Activated CD8-positive, alpha-beta memory T cell treated with anti-CD3 and anti-CD28 coated beads, Interleukin-2, amount 50 U/mL, for 48 hours (primary cell): ENCODE data around the gene MYO1E.
A peak's percentile ranks its signal among the peaks of the same experiment; 100 is the strongest.

ENCODE experiments used
- DNase-seq: peaks from one replicate; pipeline ENCODE4 v3.0.0-alpha.2; 2020

The MYO1E gene

DNA sequence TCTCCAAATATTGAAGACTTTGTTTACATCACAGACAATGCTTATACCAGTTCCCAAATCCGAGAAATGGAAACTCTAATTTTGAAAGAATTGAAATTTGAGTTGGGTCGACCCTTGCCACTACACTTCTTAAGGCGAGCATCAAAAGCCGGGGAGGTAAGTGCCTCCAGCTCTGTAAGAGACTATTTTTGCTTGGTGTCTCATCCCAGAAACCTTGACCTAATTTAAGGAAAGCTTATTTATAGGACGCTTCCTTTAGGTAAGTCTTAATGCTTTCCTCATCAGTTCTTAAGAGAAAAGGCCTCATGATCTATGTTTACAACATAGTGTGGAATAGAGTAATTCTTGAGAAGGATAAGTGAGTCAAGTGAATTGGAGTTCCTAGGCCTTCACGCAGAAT is 255.9 kb downstream of the MYO1E start:
- DNase-seq = no peak

DNA sequence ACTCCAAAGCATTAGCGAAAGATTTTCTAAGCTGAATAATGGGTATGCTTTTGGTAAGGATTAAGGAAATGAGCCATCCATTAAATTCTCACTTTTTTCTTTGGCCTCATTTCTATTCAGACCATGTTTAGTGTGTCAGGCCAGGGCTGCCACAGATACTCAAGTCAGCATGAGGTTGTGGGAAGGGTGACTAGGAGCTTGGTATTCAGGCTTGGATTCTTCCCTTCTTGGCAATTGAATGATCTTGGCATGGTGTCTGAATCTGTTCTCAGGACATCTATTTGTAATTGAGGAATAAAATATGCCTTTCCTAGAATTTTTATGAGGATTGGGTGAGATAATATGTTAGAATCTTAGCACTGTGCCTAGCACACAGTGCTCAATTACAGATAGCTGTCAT is 256.5 kb downstream of the MYO1E start:
- no peak for DNase-seq

DNA sequence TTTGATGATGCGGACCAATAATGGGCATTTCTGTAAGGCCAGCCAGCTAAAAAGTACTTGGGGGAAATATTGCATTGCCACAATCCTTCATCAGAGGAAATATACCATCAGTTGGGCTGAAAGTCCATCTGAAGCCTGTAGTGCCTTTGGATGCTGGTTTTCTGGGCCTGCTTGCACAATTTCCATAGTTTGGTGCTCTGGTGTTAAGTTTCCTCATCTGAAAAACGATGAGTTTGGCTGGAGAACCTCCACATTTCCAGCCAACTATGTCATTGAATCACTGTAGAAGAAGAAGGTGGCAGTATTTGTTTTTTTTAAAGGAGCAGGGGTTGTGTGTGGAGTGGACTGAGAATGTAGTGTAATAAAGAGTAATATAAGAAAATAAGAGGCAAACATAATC is 257.6 kb downstream of the MYO1E start:
- DNase-seq = no peak

DNA sequence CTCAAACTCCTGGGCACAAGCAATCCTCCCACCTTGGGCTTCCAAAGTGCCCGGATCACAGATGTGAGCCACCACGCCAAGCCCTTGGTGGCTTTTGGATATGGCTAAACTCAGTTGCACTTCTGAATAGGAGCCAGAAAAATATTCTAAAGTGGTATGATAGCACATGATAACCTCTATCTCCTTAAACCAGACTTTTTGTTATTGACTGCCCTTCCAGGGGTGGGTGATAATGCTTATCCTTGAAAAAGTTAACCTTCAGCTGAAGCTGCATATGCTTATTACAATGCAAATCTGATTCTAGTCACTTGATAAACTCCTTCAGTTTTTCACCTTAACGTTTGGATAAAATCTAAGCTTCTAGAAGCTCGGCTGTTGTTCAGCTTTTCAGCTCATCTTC is 261.4 kb downstream of the MYO1E start:
- DNase-seq = no peak

DNA sequence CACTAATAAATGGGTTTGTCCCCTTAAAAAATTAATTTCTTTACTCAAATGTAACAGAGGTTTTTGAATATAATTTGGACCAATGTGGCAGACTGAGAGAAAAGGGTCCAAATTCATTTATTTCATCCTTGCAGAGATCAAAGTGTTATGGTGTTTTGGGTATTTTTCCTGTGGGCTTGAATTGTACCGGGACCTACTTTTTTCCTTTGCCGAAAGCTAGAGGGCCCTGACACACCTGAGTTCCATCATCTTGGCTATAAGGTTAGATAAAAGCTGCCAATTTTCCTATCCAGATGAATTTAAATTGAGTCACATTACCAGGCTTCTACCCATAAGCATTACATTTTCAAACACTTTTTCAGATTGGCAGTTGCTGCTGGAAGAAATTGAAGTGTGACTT is 266.8 kb downstream of the MYO1E start:
- no peak for DNase-seq

DNA sequence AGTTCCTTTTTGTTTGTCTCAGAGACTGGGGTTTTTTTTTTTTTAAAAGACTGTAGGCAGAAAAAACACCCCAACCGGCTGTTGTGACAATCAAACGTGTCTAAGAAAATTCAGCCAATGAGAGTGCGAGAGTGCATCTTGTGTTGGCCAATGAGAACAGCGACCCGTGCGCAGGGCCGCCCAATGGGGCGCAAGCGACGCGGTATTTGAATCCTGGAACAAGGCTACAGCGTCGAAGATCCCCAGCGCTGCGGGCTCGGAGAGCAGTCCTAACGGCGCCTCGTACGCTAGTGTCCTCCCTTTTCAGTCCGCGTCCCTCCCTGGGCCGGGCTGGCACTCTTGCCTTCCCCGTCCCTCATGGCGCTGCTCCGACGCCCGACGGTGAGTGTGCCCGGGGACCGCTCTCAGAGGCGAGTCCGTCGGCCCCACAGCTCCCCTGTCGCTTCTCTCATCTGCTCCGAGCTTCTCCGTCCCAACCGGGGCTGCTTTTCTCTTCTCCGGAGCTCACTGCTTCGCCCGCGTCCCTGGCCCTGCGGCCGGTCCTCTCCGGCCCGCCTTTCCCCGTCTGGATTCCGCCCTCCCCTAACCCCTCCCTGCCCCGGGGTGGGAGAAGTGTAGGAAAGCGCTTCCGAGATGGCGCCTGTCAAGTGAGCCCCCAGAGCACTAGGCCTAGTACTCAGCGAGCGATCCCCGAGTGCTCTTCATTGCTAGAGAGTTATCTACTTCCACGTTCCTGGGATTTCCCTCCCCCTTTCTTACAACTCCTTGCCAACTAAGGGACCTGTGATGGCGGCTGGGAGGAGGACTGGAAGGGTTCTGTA is 267.5 kb downstream of the MYO1E start, which contains the start of gene CCNB2:
Gene CCNB2, plus strand, starts transcription at position 235 of the 821 bp plus-strand sequence. Its CDS starts 123 bp downstream, at position 358.
- peak; percentile 88 for DNase-seq

DNA sequence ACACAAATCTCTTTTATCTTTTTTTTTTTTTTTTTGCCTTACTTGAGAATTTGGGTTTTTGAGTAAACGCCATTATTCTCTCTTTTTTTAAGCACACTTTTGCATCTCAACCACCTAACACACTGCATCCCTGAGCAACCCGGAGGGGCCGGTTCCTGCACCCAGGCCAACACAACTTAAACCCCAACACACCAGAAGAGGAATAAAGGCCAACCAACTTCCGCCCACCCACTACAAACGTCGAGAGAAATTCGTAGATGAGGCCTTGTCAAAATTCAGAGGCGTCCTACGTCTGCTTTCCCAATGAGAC is 268.1 kb downstream of the MYO1E start:
- no peak for DNase-seq

DNA sequence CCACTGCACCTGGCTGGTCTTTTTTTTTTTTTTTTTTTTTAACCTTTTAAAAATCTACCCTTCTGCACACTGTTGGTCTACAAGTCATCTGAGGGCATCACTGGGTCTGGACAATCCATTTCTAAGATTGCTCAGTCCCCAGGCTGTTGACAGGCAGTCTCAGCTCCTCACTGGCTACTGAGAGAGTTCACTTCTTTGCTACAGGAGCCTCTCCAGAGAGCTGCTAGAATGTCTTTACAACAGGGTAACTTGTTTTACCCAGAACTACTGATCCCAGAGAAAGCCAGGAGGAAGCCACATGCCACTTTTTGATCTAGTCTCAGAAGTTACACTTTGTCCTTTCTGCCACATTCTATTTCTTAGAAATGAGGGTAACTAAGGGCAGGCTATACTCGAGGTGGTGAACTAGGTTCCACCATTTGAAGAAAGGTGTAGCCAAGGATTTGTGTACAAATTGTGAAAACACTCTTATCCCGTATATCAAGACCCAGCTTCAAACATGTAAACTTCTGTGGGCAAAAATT is 273.4 kb downstream of the MYO1E start:
- DNase-seq = no peak

DNA sequence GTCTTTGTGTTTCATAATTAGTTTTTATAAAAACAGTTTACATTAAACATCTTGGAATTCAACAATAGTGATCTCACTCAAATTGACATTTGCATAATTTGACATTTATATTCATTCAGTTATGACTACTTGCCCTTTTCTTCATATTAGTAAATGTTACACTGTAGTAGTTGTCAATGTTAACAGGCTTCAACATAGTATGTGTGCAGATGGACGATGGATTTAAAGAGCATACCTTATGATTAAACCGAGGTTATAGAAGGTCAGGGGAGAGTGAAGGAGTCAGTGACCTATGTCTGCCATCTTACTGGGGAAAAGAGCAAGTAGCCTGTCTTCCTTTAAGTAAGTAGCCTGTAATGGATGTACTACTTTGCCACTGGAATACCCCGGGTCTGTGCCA is 276.2 kb downstream of the MYO1E start:
- DNase-seq = no peak

DNA sequence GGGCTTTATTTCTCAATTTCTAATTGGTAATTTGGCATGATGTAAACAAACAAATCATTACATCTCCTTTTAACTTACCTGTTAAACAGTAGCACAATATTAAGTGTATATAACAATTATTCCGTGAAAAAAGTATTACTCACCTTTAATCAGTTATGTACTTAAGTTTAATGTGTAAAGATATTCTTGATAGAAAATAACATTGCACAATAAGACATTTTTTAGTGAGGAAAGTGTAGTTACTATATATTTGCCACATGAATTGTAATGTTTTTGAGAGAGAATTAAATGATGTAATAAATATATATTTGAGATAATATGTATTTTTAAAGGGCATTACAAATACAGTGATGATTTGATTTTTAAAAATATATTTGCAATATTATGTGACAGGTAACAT is 278.6 kb downstream of the MYO1E start:
- DNase-seq = no peak

DNA sequence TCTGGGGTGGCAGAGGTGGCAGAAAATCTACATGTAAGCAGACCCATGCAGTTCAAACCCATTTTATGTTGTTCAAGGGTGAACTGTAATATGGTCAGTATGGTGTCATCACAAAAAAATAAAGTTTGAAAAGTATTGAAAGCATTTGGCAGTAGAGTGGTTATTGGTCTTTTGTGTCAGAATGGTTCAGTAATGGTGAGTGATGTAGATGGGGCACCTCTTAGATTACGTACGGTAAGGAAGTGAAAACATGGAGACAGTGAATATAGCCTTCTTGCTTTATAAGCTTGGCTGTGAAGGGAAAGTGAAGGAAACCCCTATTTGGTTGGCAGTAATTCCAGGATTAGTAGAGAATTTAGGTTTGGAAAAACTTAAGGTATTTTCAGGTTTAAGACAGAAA is 284.9 kb downstream of the MYO1E start:
- no peak for DNase-seq
